Fibroblast of lung (primary cell): Measurements from ENCODE around the gene DNASE2B.

Experiments used
- EZH2 ChIP-seq: IDR thresholded peaks from 2 replicates; pipeline ENCODE4 v1.5.1; 2012; ENCODE audit warnings: low read length, control low read depth, mild to moderate bottlenecking; ENCODE audit errors: missing control alignments
- TF ChIP-seq, protein P1 (sequence below), 2 donors: IDR thresholded peaks in 1 of 2; conservative IDR thresholded peaks in 1 of 2; 1 replicate in 1 of 2; 2 replicates in 1 of 2; pipeline ENCODE4 v1.5.1; 2011 to 2012; ENCODE audit warnings: low read length in 2 of 2, control low read depth in 1 of 2, inconsistent platforms in 1 of 2, low read depth in 1 of 2, mild to moderate bottlenecking in 1 of 2

DNA sequence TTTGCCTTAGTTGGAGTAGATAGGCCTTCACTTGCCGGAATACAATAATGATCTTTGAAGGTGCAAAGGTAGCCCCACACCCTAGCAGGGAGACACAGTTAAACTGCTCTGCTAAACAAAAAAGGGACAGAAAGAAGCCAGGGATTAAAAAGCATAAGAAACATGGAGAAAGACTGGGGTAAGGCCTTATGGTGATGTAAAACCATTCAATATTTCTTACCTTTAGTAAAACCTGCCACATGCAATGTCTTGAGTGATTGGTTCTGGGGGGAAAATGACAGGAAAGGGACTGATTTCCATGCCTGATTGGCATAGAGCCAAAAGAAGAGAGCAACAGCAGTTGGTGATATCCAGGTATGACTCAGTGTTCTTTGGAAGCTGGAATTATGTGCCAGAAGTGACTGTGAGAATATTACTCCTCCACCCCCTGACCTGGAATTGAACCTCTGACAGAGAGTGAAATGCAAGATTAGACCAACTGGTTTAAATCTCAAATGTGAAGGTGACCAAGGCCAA, 8.1 kb downstream of the DNASE2B start:
- TF ChIP-seq, protein P1, sequence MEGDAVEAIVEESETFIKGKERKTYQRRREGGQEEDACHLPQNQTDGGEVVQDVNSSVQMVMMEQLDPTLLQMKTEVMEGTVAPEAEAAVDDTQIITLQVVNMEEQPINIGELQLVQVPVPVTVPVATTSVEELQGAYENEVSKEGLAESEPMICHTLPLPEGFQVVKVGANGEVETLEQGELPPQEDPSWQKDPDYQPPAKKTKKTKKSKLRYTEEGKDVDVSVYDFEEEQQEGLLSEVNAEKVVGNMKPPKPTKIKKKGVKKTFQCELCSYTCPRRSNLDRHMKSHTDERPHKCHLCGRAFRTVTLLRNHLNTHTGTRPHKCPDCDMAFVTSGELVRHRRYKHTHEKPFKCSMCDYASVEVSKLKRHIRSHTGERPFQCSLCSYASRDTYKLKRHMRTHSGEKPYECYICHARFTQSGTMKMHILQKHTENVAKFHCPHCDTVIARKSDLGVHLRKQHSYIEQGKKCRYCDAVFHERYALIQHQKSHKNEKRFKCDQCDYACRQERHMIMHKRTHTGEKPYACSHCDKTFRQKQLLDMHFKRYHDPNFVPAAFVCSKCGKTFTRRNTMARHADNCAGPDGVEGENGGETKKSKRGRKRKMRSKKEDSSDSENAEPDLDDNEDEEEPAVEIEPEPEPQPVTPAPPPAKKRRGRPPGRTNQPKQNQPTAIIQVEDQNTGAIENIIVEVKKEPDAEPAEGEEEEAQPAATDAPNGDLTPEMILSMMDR (conservative IDR thresholded peaks at IDR 0.05 in 1 of 2, IDR thresholded peaks at IDR 0.05 in 1 of 2; ENCODE audit: low read depth in 1 of 2, low read length in 2 of 2) = no peak
- no peak for TF ChIP-seq EZH2
